ENCODE measurements around the gene CCL25. TPM values are rescaled to one million over a fixed set of nuclear protein-coding genes. Genes with fewer than 3 reads are reported as not detected.

Gene CCL25
- total and polyA plus RNA-seq, 2 experiments from 2014 or later = 0.52 to 0.73 TPM

DNA sequence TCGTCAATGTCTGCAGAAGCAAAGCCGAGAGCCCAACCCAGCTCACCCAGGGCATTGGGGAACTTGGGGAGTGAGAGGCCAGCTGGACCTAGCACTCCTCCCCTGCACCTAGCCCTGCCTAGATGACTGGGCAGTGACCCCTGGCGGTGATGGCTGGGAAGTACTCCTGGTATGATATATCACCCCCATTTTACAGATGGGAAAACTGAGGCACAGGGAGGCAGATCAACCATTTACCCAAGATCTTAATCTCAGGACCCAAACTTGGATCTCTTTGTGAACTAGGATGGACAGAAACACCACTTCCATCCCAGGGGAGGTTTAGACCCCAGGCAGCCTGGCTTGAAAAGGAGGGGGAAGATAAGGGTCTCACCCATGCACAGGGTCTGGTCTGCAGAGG, 43.5 kb downstream of the CCL25 start:
- H3K4me1 ChIP-seq (ENCODE audit: insufficient read depth) = no peaks in the 10 kb centered on the region
- Mint-ChIP-seq H3K9me3 (peaks cover 24% of the 10 kb centered on the region), H3K4me3 (no peak overlapping the region), H3K4me1 (no peaks in the 10 kb centered on the region), H3K27ac (no peak overlapping the region), H3K36me3 (ENCODE audit: low read depth) (peaks cover 68% of the 10 kb centered on the region), H3K27me3 (ENCODE audit: insufficient read depth, low read depth, poor library complexity) (peaks cover 5% of the 10 kb centered on the region)
- TF ChIP-seq, protein P1, sequence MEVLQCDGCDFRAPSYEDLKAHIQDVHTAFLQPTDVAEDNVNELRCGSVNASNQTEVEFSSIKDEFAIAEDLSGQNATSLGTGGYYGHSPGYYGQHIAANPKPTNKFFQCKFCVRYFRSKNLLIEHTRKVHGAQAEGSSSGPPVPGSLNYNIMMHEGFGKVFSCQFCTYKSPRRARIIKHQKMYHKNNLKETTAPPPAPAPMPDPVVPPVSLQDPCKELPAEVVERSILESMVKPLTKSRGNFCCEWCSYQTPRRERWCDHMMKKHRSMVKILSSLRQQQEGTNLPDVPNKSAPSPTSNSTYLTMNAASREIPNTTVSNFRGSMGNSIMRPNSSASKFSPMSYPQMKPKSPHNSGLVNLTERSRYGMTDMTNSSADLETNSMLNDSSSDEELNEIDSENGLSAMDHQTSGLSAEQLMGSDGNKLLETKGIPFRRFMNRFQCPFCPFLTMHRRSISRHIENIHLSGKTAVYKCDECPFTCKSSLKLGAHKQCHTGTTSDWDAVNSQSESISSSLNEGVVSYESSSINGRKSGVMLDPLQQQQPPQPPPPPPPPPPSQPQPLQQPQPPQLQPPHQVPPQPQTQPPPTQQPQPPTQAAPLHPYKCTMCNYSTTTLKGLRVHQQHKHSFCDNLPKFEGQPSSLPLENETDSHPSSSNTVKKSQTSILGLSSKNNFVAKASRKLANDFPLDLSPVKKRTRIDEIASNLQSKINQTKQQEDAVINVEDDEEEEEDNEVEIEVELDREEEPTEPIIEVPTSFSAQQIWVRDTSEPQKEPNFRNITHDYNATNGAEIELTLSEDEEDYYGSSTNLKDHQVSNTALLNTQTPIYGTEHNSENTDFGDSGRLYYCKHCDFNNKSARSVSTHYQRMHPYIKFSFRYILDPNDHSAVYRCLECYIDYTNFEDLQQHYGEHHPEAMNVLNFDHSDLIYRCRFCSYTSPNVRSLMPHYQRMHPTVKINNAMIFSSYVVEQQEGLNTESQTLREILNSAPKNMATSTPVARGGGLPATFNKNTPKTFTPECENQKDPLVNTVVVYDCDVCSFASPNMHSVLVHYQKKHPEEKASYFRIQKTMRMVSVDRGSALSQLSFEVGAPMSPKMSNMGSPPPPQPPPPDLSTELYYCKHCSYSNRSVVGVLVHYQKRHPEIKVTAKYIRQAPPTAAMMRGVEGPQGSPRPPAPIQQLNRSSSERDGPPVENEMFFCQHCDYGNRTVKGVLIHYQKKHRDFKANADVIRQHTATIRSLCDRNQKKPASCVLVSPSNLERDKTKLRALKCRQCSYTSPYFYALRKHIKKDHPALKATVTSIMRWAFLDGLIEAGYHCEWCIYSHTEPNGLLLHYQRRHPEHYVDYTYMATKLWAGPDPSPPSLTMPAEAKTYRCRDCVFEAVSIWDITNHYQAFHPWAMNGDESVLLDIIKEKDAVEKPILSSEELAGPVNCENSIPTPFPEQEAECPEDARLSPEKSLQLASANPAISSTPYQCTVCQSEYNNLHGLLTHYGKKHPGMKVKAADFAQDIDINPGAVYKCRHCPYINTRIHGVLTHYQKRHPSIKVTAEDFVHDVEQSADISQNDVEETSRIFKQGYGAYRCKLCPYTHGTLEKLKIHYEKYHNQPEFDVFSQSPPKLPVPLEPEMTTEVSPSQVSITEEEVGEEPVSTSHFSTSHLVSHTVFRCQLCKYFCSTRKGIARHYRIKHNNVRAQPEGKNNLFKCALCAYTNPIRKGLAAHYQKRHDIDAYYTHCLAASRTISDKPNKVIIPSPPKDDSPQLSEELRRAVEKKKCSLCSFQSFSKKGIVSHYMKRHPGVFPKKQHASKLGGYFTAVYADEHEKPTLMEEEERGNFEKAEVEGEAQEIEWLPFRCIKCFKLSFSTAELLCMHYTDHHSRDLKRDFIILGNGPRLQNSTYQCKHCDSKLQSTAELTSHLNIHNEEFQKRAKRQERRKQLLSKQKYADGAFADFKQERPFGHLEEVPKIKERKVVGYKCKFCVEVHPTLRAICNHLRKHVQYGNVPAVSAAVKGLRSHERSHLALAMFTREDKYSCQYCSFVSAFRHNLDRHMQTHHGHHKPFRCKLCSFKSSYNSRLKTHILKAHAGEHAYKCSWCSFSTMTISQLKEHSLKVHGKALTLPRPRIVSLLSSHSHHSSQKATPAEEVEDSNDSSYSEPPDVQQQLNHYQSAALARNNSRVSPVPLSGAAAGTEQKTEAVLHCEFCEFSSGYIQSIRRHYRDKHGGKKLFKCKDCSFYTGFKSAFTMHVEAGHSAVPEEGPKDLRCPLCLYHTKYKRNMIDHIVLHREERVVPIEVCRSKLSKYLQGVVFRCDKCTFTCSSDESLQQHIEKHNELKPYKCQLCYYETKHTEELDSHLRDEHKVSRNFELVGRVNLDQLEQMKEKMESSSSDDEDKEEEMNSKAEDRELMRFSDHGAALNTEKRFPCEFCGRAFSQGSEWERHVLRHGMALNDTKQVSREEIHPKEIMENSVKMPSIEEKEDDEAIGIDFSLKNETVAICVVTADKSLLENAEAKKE (CRISPR knock-in tag; IDR thresholded peaks at IDR 0.05) = no peak
- TF ChIP-seq, protein P2, sequence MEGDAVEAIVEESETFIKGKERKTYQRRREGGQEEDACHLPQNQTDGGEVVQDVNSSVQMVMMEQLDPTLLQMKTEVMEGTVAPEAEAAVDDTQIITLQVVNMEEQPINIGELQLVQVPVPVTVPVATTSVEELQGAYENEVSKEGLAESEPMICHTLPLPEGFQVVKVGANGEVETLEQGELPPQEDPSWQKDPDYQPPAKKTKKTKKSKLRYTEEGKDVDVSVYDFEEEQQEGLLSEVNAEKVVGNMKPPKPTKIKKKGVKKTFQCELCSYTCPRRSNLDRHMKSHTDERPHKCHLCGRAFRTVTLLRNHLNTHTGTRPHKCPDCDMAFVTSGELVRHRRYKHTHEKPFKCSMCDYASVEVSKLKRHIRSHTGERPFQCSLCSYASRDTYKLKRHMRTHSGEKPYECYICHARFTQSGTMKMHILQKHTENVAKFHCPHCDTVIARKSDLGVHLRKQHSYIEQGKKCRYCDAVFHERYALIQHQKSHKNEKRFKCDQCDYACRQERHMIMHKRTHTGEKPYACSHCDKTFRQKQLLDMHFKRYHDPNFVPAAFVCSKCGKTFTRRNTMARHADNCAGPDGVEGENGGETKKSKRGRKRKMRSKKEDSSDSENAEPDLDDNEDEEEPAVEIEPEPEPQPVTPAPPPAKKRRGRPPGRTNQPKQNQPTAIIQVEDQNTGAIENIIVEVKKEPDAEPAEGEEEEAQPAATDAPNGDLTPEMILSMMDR (conservative IDR thresholded peaks at IDR 0.05; ENCODE audit: low read depth in 2 of 2) = peak; percentile 35 to 47; a peak in 3 of 4 replicates
- H3F3A ChIP-seq (replicated peaks; ENCODE audit: low read depth) = no peaks in the 10 kb centered on the region
- no peak overlapping the region for H3K27ac ChIP-seq (ENCODE audit: low read depth)
- H3K27me3 ChIP-seq (ENCODE audit: insufficient read depth) = no peaks in the 10 kb centered on the region
- H2AFZ ChIP-seq = no peak overlapping the region
- no peaks in the 10 kb centered on the region for H4K20me1 ChIP-seq (replicated peaks; ENCODE audit: insufficient read depth)
- DNase-seq (ENCODE audit: low spot score) = peak; percentile 21
- H3K9me2 ChIP-seq (ENCODE audit: insufficient read depth) = no peaks in the 10 kb centered on the region
- H3K36me3 ChIP-seq (ENCODE audit: insufficient read depth) = peaks cover 17% of the 10 kb centered on the region
- no peak overlapping the region for H3K4me3 ChIP-seq
- H3K4me2 ChIP-seq = no peak overlapping the region
- ATAC-seq = no peak
- H3K79me2 ChIP-seq (replicated peaks; ENCODE audit: insufficient read depth) = no peaks in the 10 kb centered on the region

DNA sequence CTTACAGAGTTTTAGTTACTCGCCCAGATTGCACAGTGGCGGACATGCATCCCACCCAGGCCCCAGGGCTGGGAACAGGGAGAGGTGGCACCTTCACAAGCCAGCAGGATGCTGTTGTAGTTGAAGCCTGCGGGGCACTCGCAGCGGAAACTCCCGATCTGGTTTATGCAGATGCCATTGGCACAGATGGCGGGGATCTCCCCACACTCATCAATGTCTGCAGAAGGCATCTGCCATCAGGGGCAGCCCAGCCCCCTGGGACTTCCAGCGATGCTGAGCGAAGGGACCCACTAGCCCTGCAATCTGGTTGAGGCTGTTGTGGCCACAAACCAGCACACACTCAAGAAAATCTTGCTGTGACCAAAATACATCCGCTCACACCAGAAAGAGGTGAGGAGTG, 44.6 kb downstream of the CCL25 start:
- Mint-ChIP-seq H3K36me3 (ENCODE audit: low read depth) (peaks cover 76% of the 10 kb centered on the region), H3K27ac (no peak overlapping the region), H3K27me3 (ENCODE audit: insufficient read depth, low read depth, poor library complexity) (peaks cover 5% of the 10 kb centered on the region), H3K9me3 (peaks cover 24% of the 10 kb centered on the region), H3K4me1 (no peaks in the 10 kb centered on the region), H3K4me3 (no peak overlapping the region)
- no peak for ATAC-seq
- DNase-seq (ENCODE audit: low spot score) = no peak
- Histone ChIP-seq H3K4me2 (no peak overlapping the region), H2AFZ (no peak overlapping the region), H3K9me2 (ENCODE audit: insufficient read depth) (no peaks in the 10 kb centered on the region), H3K27me3 (ENCODE audit: insufficient read depth) (no peaks in the 10 kb centered on the region), H3K79me2 (replicated peaks; ENCODE audit: insufficient read depth) (no peaks in the 10 kb centered on the region), H3K27ac (ENCODE audit: low read depth) (no peak overlapping the region), H3K36me3 (ENCODE audit: insufficient read depth) (peaks cover 17% of the 10 kb centered on the region), H3K4me3 (no peak overlapping the region), H3F3A (replicated peaks; ENCODE audit: low read depth) (no peaks in the 10 kb centered on the region), H4K20me1 (replicated peaks; ENCODE audit: insufficient read depth) (no peaks in the 10 kb centered on the region), H3K4me1 (ENCODE audit: insufficient read depth) (no peaks in the 10 kb centered on the region)
- TF ChIP-seq, protein P3, sequence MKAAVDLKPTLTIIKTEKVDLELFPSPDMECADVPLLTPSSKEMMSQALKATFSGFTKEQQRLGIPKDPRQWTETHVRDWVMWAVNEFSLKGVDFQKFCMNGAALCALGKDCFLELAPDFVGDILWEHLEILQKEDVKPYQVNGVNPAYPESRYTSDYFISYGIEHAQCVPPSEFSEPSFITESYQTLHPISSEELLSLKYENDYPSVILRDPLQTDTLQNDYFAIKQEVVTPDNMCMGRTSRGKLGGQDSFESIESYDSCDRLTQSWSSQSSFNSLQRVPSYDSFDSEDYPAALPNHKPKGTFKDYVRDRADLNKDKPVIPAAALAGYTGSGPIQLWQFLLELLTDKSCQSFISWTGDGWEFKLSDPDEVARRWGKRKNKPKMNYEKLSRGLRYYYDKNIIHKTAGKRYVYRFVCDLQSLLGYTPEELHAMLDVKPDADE (IDR thresholded peaks at IDR 0.05) = no peak
